Adrenal gland (tissue), 12 donors: ENCODE measurements around the gene FGD6. TPM values are rescaled to one million over a fixed set of nuclear protein-coding genes. Genes with fewer than 3 reads are reported as not detected.
"Not testable (repeated sequence)": the region's sequence is repeated elsewhere in the genome, so short reads cannot be mapped to it uniquely, and the experiment has no call there.

Experiments
- DNase-seq, 7 donors: peaks; one replicate each; pipeline ENCODE4 v3.0.0-alpha.2; 2019 to 2020
- H3K27ac ChIP-seq, 5 donors: fragments of 200-600 bp; sonication (generic) in 4 of 5; 1 replicate in 3 of 5; 2 replicates in 2 of 5; pipeline versions ENCODE4 v1.5.1 to v1.8.0; 2016 to 2020; ENCODE audit warnings: mild to moderate bottlenecking in 1 of 5
- H3K27me3 ChIP-seq: fragments of 200-600 bp; 2 replicates; pipeline ENCODE4 v1.8.0; 2021
- H3K36me3 ChIP-seq, 2 donors: fragments of 200-600 bp; replicated peaks in 1 of 2; 1 replicate in 1 of 2; 2 replicates in 1 of 2; pipeline versions ENCODE4 v1.5.1 to v1.8.0; 2018 to 2022
- H3K4me1 ChIP-seq, 2 donors: fragments of 200-600 bp; replicated peaks in 1 of 2; 1 replicate in 1 of 2; 2 replicates in 1 of 2; pipeline versions ENCODE4 v1.5.1 to v1.8.0; 2018 to 2021
- H3K4me3 ChIP-seq, 4 donors: fragments of 200-600 bp; sonication (generic) in 3 of 4; one replicate each; pipeline ENCODE4 v1.5.1; 2016 to 2018
- H3K9me3 ChIP-seq, 3 donors: fragments of 200-600 bp; sonication (generic) in 1 of 3; replicated peaks in 1 of 3; 1 replicate in 2 of 3; 2 replicates in 1 of 3; pipeline versions ENCODE4 v1.5.1 to v1.8.0; 2016 to 2021
- POLR2A ChIP-seq, 2 donors: fragments of 450-650 bp; IDR thresholded peaks; one replicate each; pipeline ENCODE4 v1.6.1; 2017; ENCODE audit warnings: antibody characterized with exemption in 2 of 2, mild to moderate bottlenecking in 2 of 2, moderate library complexity in 1 of 2
- WGBS, 4 donors: extraction: QIAGEN DNeasy Blood & Tissue Kit in 2 of 4; methylation state at CpG; one replicate each; pipeline versions ENCODE4 v1.1.5 to v1.1.7; 2013 to 2017; 5-methylcytosine and 5-hydroxymethylcytosine counted together
- intact Hi-C, 2 donors: fragments of 100-400 bp; cut with DNase I; formaldehyde crosslinking; loops; one replicate each; pipeline versions ENCODE4 v1.14.1 to v1.15.0; 2022 to 2023
- polyA plus RNA-seq, 3 donors: library from polyadenylated mRNA; stranded (reverse); fragments of 200-250 nt in 2 of 3; fragments of 350-450 nt in 1 of 3; fragmentation: Illumina TruSeq in 1 of 3; extraction: RNeasy Lipid Tissue Mini Kit (QIAGEN cat#74804) in 1 of 3; gene quantifications; one replicate each; pipeline ENCODE4 v1.2.3, GENCODE V29; 2013 to 2014
- total RNA-seq, 9 donors: library from RNA; depleted of rRNA in 4 of 9; stranded (reverse); fragments of >200 nt in 4 of 9; fragments of 120-200 nt in 1 of 9; fragmentation: NEBNext Ultra II Directional in 1 of 9; extraction: Animal tissue kit (Norgen Biotek cat#: 25700) in 1 of 9; gene quantifications; one replicate each; pipeline versions ENCODE4 v1.1.0 to v1.2.4, GENCODE V29; 2013 to 2023
- TF ChIP-seq, protein P1 (sequence below), 6 experiments: fragments of 450-650 bp in 4 of 6; fragments of 200-600 bp in 2 of 6; sonication (generic) in 1 of 6; IDR thresholded peaks; 1 replicate in 5 of 6; 2 replicates in 1 of 6; pipeline versions ENCODE4 v1.5.1 to v1.8.0; 2016 to 2021; ENCODE audit warnings: antibody characterized with exemption in 6 of 6, mild to moderate bottlenecking in 2 of 6, moderate library complexity in 1 of 6
- donor health status: healthy with polysubstance abuse.
- donor health status: Bipolar disorder and iron deficiency.
- donor health status: DM: yes; HTN: yes; CAD: no.
- donor health status: DM: no; HTN: no; CAD: no.
- donor health status: DM: no; HTN: no; CAD: no.
- donor health status: DM: yes; HTN: yes; CAD: no.

The FGD6 gene
- total and polyA plus RNA-seq, 12 donors = 2.3 to 33.9 (median 18.1) TPM

DNA sequence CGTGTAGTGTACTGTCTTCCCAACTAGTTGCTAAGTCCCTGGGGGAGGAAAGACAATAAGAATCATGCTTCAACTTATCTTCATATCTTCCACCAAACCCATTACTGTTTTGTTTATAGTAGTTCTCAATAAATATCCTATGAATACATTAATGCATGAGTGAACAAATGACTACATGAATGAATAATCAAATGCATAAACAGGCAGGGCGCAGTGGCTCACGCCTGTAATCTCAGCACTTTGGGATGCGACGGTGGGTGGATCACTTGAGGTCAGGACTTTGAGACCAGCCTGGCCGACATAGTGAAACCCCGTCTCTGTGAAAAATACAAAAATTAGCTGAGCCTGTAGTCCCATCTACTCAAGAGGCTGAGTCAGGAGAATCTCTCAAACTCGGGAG is 111.7 kb downstream of the FGD6 start:
- Histone ChIP-seq H3K9me3 (no peaks in the 10 kb centered on the region), H3K27me3 (no peaks in the 10 kb centered on the region), H3K4me3 (no peak overlapping the region), H3K36me3 (peaks cover 0 to 28% of the 10 kb centered on the region in 2 donors), H3K4me1 (no peaks in the 10 kb centered on the region), H3K27ac (no peak overlapping the region)
- TF ChIP-seq, protein P1, sequence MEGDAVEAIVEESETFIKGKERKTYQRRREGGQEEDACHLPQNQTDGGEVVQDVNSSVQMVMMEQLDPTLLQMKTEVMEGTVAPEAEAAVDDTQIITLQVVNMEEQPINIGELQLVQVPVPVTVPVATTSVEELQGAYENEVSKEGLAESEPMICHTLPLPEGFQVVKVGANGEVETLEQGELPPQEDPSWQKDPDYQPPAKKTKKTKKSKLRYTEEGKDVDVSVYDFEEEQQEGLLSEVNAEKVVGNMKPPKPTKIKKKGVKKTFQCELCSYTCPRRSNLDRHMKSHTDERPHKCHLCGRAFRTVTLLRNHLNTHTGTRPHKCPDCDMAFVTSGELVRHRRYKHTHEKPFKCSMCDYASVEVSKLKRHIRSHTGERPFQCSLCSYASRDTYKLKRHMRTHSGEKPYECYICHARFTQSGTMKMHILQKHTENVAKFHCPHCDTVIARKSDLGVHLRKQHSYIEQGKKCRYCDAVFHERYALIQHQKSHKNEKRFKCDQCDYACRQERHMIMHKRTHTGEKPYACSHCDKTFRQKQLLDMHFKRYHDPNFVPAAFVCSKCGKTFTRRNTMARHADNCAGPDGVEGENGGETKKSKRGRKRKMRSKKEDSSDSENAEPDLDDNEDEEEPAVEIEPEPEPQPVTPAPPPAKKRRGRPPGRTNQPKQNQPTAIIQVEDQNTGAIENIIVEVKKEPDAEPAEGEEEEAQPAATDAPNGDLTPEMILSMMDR (IDR thresholded peaks at IDR 0.05) = no peak
- TF ChIP-seq POLR2A (IDR thresholded peaks at IDR 0.05) = no peak
- WGBS, 4 donors = 88 to 96% (median 92%) methylated on average over 8 of the region's 8 CpGs
- DNase-seq = no peak
- intact Hi-C loops = no loop called here

DNA sequence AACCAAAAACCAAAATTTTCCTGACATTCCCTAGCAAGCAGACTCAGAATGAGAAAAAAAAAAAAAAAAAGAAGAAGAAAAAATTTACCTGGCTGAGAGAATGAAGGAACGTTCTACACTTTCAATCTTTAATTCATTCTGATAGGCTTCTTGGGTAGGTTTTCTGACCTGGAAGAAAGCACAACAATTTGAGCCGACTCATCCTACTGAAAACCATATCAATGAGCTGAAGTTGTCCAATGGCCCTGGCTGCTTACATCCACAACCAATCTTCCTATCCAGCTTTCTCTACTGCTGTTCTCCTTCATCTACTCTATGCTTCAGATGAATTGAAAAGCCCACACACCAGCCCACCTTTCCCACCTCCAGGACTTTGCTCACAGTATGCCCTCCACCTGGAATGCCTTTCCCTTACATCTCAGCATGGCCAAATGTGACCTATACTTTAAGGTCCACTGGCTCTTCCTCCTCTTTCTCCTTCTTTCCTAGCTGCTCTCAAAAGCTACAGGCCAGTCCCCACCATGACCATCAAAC is 112.3 kb downstream of the FGD6 start:
- DNase-seq = no peak
- no peaks in the 10 kb centered on the region for H3K27me3 ChIP-seq
- no peak overlapping the region for H3K27ac ChIP-seq
- TF ChIP-seq, protein P1 (IDR thresholded peaks at IDR 0.05) = no peak
- TF ChIP-seq POLR2A (IDR thresholded peaks at IDR 0.05) = no peak
- no peaks in the 10 kb centered on the region for H3K9me3 ChIP-seq
- H3K36me3 ChIP-seq = peaks cover 0 to 28% of the 10 kb centered on the region in 2 donors
- no peak overlapping the region for H3K4me3 ChIP-seq
- 93 to 100% (median 96%) methylated on average over 2 of the region's 2 CpGs for WGBS, 4 donors
- no peaks in the 10 kb centered on the region for H3K4me1 ChIP-seq
- intact Hi-C loops = no loop called here

DNA sequence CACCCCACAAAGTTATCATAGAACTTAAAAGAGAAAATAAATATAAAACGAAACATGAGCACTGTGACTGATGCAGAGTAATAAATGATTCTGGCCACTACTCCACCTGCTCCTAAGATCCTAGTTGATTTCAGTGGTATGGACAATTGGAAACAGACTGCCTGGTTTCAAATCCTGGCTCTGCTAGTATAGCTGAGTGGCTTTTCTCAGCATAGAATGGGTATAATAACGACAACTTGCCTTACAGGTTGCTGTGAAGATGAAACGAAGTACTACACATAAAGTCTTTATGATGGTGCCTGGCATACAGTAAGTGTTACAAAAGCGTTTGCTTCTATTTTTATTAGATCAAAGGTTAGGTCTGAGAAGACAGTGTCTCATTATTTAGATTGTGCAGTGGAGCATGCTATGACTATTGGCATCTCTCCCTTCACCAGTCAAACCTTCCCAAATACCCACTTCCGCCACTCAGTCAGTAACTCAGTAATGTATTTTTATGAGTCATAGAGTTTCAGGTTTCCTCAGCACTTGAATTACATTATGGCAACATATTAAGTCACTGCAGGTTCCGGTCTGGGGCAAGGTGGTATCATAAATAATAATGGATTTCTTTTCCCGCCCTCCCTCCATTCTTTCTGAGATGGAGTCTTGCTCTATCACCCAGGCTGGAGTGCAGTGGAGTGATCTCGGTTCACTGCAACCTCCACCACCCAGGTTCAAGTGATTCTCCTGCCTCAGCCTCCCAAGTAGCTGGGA is 114.2 kb downstream of the FGD6 start:
- Histone ChIP-seq H3K27ac (no peak overlapping the region), H3K36me3 (peaks cover 0 to 23% of the 10 kb centered on the region in 2 donors), H3K9me3 (no peaks in the 10 kb centered on the region), H3K4me1 (no peaks in the 10 kb centered on the region), H3K4me3 (no peak overlapping the region), H3K27me3 (no peaks in the 10 kb centered on the region)
- intact Hi-C loops = no loop called here
- no peak for DNase-seq
- TF ChIP-seq, protein P1 (IDR thresholded peaks at IDR 0.05) = no peak
- no peak for TF ChIP-seq POLR2A (IDR thresholded peaks at IDR 0.05)
- WGBS, 4 donors = 87 to 93% (median 88%) methylated on average over 8 of the region's 8 CpGs

DNA sequence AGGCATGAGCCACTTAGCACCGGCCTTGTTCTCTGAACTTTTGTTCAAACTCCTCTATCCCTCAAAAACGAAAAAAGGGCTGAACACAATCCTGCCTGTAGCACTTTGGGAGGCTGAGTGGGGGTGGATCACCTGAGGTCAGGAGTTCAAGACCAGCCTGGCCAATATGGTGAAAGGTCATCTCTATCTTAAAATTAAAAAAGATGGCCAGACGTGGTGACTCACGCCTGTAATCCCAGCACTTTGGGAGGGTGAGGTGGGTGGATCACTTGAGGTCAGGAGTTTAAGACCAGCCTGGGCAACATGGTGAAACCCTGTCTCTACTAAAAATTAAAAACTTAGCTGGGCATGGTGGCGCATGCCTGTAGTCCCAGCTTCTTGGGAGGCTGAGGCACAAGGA is 115.3 kb downstream of the FGD6 start:
- intact Hi-C loops, H3K27me3 ChIP-seq, H3K9me3 ChIP-seq, DNase-seq, H3K4me3 ChIP-seq, H3K27ac ChIP-seq, H3K4me1 ChIP-seq: not testable (repeated sequence)
- H3K36me3 ChIP-seq = peaks cover 0 to 16% of the 10 kb centered on the region in 2 donors
- 86 to 96% (median 92%) methylated on average over 5 of the region's 5 CpGs for WGBS, 4 donors
